ENCODE results near the gene CACNG3.

GRCh38 chr16:24272379-24272778 lies 16.2 kb downstream of the CACNG3 start:
- TF ChIP-seq, protein P1, sequence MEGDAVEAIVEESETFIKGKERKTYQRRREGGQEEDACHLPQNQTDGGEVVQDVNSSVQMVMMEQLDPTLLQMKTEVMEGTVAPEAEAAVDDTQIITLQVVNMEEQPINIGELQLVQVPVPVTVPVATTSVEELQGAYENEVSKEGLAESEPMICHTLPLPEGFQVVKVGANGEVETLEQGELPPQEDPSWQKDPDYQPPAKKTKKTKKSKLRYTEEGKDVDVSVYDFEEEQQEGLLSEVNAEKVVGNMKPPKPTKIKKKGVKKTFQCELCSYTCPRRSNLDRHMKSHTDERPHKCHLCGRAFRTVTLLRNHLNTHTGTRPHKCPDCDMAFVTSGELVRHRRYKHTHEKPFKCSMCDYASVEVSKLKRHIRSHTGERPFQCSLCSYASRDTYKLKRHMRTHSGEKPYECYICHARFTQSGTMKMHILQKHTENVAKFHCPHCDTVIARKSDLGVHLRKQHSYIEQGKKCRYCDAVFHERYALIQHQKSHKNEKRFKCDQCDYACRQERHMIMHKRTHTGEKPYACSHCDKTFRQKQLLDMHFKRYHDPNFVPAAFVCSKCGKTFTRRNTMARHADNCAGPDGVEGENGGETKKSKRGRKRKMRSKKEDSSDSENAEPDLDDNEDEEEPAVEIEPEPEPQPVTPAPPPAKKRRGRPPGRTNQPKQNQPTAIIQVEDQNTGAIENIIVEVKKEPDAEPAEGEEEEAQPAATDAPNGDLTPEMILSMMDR (conservative IDR thresholded peaks at IDR 0.05): no peak
- no peak for TF ChIP-seq ZFX (IDR thresholded peaks at IDR 0.05)

All from C4-2B (cell line).